ENCODE measurements around the gene PCDH7. TPM values are rescaled to one million over a fixed set of nuclear protein-coding genes. Genes with fewer than 3 reads are reported as not detected.

Gene PCDH7
- total and polyA plus RNA-seq, 7 experiments from 2014 or later = not detected

DNA sequence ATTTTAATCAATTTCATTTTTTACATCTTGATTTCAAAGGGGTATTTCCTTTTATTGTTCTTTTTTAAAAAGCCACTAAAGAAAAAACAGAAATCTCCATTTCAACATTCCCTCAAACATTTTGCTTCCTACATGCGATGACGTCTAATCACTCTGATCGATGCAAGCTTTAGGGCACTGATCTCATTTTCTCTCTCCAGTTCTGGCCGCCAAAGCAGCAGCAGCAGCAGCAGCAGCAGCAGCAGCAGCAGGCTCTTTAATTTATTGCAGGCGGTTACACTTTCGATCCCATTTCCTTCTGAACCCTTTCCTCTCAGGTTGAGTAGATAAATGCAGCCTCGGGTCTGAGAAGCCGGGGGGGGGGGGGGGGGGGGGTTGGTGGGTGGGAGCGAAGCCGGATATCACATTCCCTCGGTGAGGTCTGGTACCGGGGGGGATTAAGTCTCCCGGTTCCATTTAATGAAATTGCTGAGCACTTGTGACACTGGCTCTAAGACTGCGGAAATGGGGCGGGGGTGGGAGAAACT, 3.4 kb upstream of the PCDH7 start:
- Mint-ChIP-seq H3K36me3 (peaks cover 0 to 8% (median 0%) of the 10 kb centered on the region in 5 donors), H3K27ac (peak overlapping the region in 1 of 9 donors; percentile 81), H3K9me3 (peaks cover 0 to 12% (median 2%) of the 10 kb centered on the region in 11 donors), H3K4me3 (peak overlapping the region; percentile 63 to 85 (median 80)), H3K4me1 (peaks cover 12 to 57% (median 37%) of the 10 kb centered on the region in 7 donors), H3K27me3 (peaks cover 46 to 59% (median 49%) of the 10 kb centered on the region in 5 donors)
- H3K36me3 ChIP-seq (ENCODE audit: control insufficient read depth in 2 of 3, insufficient read depth in 3 of 3, low read length in 3 of 3) = no peaks in the 10 kb centered on the region
- H3K27ac ChIP-seq (ENCODE audit: low read depth, low read length) = no peak overlapping the region
- intact Hi-C loops (cut with micrococcal nuclease) = no loop called here
- ATAC-seq (no peak), DNase-seq (no peak)
- no peak overlapping the region for H3K4me3 ChIP-seq (ENCODE audit: low read length)
- H3K9me3 ChIP-seq (ENCODE audit: control insufficient read depth in 2 of 3, low read length in 3 of 3) = no peaks in the 10 kb centered on the region
- ChIA-PET CTCF (no interaction called here), POLR2A (no interaction called here)
- H3K27me3 ChIP-seq (ENCODE audit: control insufficient read depth in 2 of 2, insufficient read depth in 2 of 2, low read length in 2 of 2) = peaks cover 0 to 3% of the 10 kb centered on the region in 2 donors
- peaks cover 0 to 8% of the 10 kb centered on the region in 2 donors for H3K4me1 ChIP-seq (ENCODE audit: control insufficient read depth in 2 of 2, insufficient read depth in 2 of 2, low read length in 2 of 2)

DNA sequence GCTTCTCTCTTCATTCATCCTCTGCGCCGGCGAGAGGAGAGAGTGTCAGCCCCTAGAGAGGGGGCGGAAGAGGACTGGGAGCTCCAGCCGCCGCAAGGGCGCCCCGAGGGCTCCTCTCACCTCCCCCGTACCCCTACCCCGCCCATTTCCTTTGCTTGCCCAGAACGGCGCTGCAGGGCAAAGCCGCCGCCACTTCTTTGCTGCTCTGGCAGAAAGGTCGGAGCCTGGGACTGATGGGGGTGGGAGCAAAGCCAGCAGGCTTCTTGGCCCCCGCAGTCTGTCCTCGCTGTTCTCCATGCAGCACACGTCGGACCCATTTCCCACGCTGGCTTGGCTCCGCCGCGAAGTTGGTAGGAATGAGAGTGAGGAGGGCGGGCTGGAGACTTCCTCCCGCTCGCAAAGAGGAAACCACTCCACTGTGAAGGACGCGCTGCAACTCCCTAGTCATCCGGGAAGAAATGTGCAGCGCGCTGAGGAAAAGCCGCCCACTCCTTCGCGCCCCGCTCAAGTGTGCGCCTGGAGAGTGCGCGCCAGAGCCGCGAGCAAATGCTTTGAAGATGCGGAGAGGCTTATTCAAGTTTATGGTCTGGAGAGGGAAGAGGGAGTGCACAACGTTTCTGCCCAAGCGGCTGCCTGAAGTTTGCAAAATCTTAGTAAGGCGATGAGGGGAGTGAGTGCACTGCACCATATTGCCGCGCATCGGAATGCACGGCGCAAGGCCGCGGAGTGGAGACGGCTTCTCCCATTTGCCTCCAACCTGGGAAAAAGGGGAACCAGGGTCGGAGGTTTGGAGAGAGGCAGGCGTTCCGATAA, 2.8 kb upstream of the PCDH7 start:
- H3K4me3 ChIP-seq (ENCODE audit: low read length) = peak overlapping the region; percentile 27
- peak in 5 of 9 donors; percentile 7 to 40 (median 13) for DNase-seq
- Mint-ChIP-seq H3K27me3 (peaks cover 45 to 52% (median 49%) of the 10 kb centered on the region in 5 donors), H3K27ac (peak overlapping the region in 2 of 9 donors; percentile 14 to 78), H3K9me3 (peaks cover 0 to 10% (median 0%) of the 10 kb centered on the region in 11 donors), H3K4me3 (peak overlapping the region; percentile 63 to 85 (median 80)), H3K36me3 (peaks cover 0 to 8% (median 0%) of the 10 kb centered on the region in 5 donors), H3K4me1 (peaks cover 12 to 57% (median 37%) of the 10 kb centered on the region in 7 donors)
- intact Hi-C loops (cut with micrococcal nuclease) = no loop called here
- no peaks in the 10 kb centered on the region for H3K36me3 ChIP-seq (ENCODE audit: control insufficient read depth in 2 of 3, insufficient read depth in 3 of 3, low read length in 3 of 3)
- CTCF ChIA-PET = no interaction called here
- no peaks in the 10 kb centered on the region for H3K9me3 ChIP-seq (ENCODE audit: control insufficient read depth in 2 of 3, low read length in 3 of 3)
- H3K4me1 ChIP-seq (ENCODE audit: control insufficient read depth in 2 of 2, insufficient read depth in 2 of 2, low read length in 2 of 2) = peaks cover 0 to 8% of the 10 kb centered on the region in 2 donors
- ATAC-seq = peak; percentile 26
- H3K27ac ChIP-seq (ENCODE audit: low read depth, low read length) = no peak overlapping the region
- POLR2A ChIA-PET = no interaction called here
- H3K27me3 ChIP-seq (ENCODE audit: control insufficient read depth in 2 of 2, insufficient read depth in 2 of 2, low read length in 2 of 2) = peaks cover 0 to 3% of the 10 kb centered on the region in 2 donors

DNA sequence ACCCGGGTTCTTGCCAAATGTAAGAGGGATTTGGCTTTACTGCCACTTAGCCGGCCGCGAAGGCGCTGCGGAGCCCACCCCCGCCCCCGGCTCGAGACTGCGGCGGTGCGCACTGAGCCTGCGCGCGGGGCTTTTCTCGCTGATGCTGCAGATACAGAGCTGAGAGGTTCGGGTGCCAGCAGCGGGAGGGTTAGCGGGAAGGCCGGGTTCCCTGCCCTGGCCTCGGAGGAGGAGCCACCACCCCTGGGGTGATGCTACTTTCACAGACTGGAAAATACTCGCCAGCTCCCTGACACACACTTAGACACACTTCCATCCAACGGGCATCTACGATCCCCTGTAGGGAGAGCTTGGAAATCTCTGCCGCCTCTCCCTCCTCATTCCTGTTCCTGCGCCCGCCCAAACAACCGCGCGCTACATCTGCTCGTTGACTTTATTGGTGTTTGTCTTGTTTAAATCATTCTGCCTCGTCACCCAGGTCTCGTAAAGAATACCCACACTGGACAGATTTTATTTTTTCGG, 2.1 kb upstream of the PCDH7 start:
- Histone ChIP-seq H3K27ac (ENCODE audit: low read depth, low read length) (no peak overlapping the region), H3K4me1 (ENCODE audit: control insufficient read depth in 2 of 2, insufficient read depth in 2 of 2, low read length in 2 of 2) (peaks cover 0 to 8% of the 10 kb centered on the region in 2 donors), H3K36me3 (ENCODE audit: control insufficient read depth in 2 of 3, insufficient read depth in 3 of 3, low read length in 3 of 3) (no peaks in the 10 kb centered on the region), H3K27me3 (ENCODE audit: control insufficient read depth in 2 of 2, insufficient read depth in 2 of 2, low read length in 2 of 2) (peaks cover 0 to 3% of the 10 kb centered on the region in 2 donors), H3K9me3 (ENCODE audit: control insufficient read depth in 2 of 3, low read length in 3 of 3) (no peaks in the 10 kb centered on the region), H3K4me3 (ENCODE audit: low read length) (peak overlapping the region; percentile 27)
- Mint-ChIP-seq H3K27ac (peak overlapping the region in 3 of 9 donors; percentile 6 to 40 (median 9)), H3K4me1 (peaks cover 12 to 59% (median 38%) of the 10 kb centered on the region in 7 donors), H3K36me3 (peaks cover 0 to 8% (median 0%) of the 10 kb centered on the region in 5 donors), H3K4me3 (peak overlapping the region; percentile 15 to 85 (median 79)), H3K9me3 (peaks cover 0 to 10% (median 0%) of the 10 kb centered on the region in 11 donors), H3K27me3 (peaks cover 48 to 57% (median 52%) of the 10 kb centered on the region in 5 donors)
- intact Hi-C loops (cut with micrococcal nuclease) = no loop called here
- ChIA-PET CTCF (no interaction called here), POLR2A (no interaction called here)
- no peak for ATAC-seq
- no peak for DNase-seq

DNA sequence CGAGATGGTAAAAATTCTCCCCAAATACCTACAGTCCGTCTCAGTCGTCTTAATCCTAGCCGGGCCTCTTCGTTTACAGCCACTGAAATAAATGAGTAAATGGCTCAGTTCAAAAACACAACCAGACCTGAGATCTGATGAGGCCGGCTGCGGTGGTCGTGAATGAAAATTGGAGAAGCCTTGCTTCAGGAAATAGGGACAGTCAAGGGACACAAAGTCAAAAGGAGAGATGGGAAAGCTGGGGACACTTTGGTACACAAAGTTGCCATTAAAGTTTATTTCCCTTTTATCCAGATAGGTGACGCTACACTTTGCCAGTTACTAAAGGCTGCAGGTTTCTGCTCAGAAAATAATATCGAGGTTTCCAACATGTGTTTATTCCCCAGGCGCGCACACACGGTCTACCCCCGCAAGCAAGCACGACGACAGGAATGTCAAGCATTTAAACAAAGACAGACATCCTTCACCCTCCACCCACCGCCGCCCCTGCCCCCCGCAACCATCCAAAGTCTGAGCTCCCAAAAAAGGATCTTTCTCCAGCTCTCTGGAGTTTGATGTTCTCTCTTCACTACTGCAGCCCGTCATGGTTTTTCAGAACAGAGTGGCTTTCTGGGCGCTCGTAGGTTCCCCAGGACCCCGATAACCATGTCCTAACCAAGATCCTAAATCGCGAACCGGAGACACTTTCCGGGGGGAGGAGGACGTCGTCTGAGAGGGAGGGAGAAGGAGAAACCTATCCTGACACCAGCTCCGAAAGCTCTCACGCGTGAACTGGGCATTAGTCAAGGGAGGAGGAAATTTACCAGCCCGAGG, 1.3 kb upstream of the PCDH7 start:
- H3K27ac ChIP-seq (ENCODE audit: low read depth, low read length) = no peak overlapping the region
- ATAC-seq (no peak), DNase-seq (no peak)
- no peak overlapping the region for H3K4me3 ChIP-seq (ENCODE audit: low read length)
- H3K9me3 ChIP-seq (ENCODE audit: control insufficient read depth in 2 of 3, low read length in 3 of 3) = no peaks in the 10 kb centered on the region
- Mint-ChIP-seq H3K27me3 (peaks cover 54 to 64% (median 59%) of the 10 kb centered on the region in 5 donors), H3K4me3 (peak overlapping the region; percentile 60 to 85 (median 78)), H3K9me3 (peaks cover 0 to 10% (median 3%) of the 10 kb centered on the region in 11 donors), H3K27ac (peak overlapping the region in 2 of 9 donors; percentile 9 to 87), H3K36me3 (peaks cover 0 to 8% (median 0%) of the 10 kb centered on the region in 5 donors), H3K4me1 (peaks cover 12 to 66% (median 41%) of the 10 kb centered on the region in 7 donors)
- no peaks in the 10 kb centered on the region for H3K36me3 ChIP-seq (ENCODE audit: control insufficient read depth in 2 of 3, insufficient read depth in 3 of 3, low read length in 3 of 3)
- intact Hi-C loops (cut with micrococcal nuclease) = no loop called here
- H3K4me1 ChIP-seq (ENCODE audit: control insufficient read depth in 2 of 2, insufficient read depth in 2 of 2, low read length in 2 of 2) = peaks cover 0 to 8% of the 10 kb centered on the region in 2 donors
- CTCF ChIA-PET = no interaction called here
- H3K27me3 ChIP-seq (ENCODE audit: control insufficient read depth in 2 of 2, insufficient read depth in 2 of 2, low read length in 2 of 2) = peaks cover 0 to 3% of the 10 kb centered on the region in 2 donors
- POLR2A ChIA-PET = no interaction called here

DNA sequence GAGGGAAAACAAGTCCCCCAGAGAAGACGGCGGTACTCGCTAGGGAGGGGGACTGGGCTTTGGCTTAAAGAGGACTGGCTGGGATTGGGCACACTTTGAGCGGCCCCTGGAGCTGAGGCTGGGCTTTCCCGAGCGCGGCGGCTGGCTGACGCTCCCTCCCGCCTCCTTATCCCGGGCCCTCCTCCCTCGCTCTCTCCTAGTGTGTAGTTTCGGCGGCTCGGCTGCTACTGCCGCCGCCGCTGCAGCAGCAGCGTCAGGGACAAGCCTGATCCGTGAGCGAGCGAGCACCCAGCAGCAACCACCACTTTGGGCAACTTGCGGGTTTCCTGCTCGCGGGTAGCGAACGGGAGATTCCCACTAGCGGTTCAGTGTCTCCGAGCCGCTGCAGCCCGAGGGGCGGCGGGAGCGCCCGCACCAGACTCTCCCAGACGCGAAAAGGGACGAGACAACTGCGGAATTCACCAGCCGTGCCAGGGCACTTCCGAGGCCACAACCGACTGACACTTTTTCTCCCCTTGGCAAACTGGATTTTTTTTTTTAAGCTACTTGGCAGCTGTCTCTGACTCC, 632 bp upstream of the PCDH7 start:
- ChIA-PET POLR2A (no interaction called here), CTCF (no interaction called here)
- H3K4me1 Mint-ChIP-seq = peaks cover 12 to 68% (median 41%) of the 10 kb centered on the region in 7 donors
- peaks cover 0 to 10% (median 4%) of the 10 kb centered on the region in 11 donors for H3K9me3 Mint-ChIP-seq
- Histone ChIP-seq H3K9me3 (ENCODE audit: control insufficient read depth in 2 of 3, low read length in 3 of 3) (no peaks in the 10 kb centered on the region), H3K27me3 (ENCODE audit: control insufficient read depth in 2 of 2, insufficient read depth in 2 of 2, low read length in 2 of 2) (peaks cover 0 to 3% of the 10 kb centered on the region in 2 donors), H3K4me3 (ENCODE audit: low read length) (no peak overlapping the region), H3K4me1 (ENCODE audit: control insufficient read depth in 2 of 2, insufficient read depth in 2 of 2, low read length in 2 of 2) (peaks cover 0 to 8% of the 10 kb centered on the region in 2 donors), H3K27ac (ENCODE audit: low read depth, low read length) (no peak overlapping the region), H3K36me3 (ENCODE audit: control insufficient read depth in 2 of 3, insufficient read depth in 3 of 3, low read length in 3 of 3) (no peaks in the 10 kb centered on the region)
- H3K36me3 Mint-ChIP-seq = peaks cover 0 to 8% (median 0%) of the 10 kb centered on the region in 5 donors
- DNase-seq = peak in 1 of 9 donors; percentile 23
- H3K4me3 Mint-ChIP-seq = peak overlapping the region in 9 of 10 donors; percentile 63 to 85 (median 78)
- intact Hi-C loops (cut with micrococcal nuclease) = no loop called here
- H3K27me3 Mint-ChIP-seq = peaks cover 54 to 71% (median 66%) of the 10 kb centered on the region in 5 donors
- H3K27ac Mint-ChIP-seq = peak overlapping the region in 2 of 9 donors; percentile 76 to 90
- no peak for ATAC-seq

All from naive thymus-derived CD4-positive, alpha-beta T cell (primary cell).